HUES6 (cell line): ENCODE measurements around the gene ZSWIM3.
"Not testable (repeated sequence)": the region's sequence is repeated elsewhere in the genome, so short reads cannot be mapped to it uniquely, and the experiment has no call there.

Experiments used
- H3K27ac ChIP-seq: 2 replicates; pipeline ENCODE4 v1.7.0; 2013; ENCODE audit warnings: low read depth, mild to moderate bottlenecking, low read length, inconsistent platforms
- H3K27me3 ChIP-seq: 2 replicates; pipeline ENCODE4 v1.6.1; 2013; ENCODE audit warnings: low read length; ENCODE audit not compliant: control insufficient read depth, insufficient read depth
- H3K36me3 ChIP-seq: 2 replicates; pipeline ENCODE4 v1.6.1; 2013; ENCODE audit warnings: low read length; ENCODE audit not compliant: control insufficient read depth, insufficient read depth
- H3K4me1 ChIP-seq: 2 replicates; pipeline ENCODE4 v1.6.1; 2013; ENCODE audit warnings: low read length; ENCODE audit not compliant: control insufficient read depth, insufficient read depth
- H3K4me3 ChIP-seq: 2 replicates; pipeline ENCODE4 v1.5.1; 2013; ENCODE audit warnings: low read depth, low read length
- H3K9ac ChIP-seq: one replicate; pipeline ENCODE4 v1.6.1; 2013; ENCODE audit warnings: mild to moderate bottlenecking, low read length
- H3K9me3 ChIP-seq: 2 replicates; pipeline ENCODE4 v1.6.1; 2013; ENCODE audit warnings: low read depth, low read length; ENCODE audit not compliant: control insufficient read depth, insufficient read depth

The ZSWIM3 gene

DNA sequence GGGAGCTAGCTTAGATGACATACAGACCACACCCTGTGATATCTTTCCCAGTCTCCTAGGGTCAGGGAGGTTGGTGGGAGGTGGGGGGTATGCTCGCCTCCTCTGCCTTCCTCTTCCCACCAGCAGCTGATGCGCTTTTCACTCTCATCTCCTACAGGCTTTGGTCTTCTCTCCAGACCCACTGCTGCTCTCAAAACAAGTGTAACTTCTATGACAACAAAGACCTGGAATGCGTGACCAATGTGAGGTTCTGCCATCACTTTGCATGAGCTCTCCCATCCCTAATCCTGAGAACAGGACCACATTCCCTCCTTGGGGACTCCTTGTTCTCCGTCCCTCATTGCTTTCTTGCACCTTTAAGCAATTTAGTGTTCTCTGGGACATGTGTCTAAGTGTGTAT lies 36.4 kb downstream of the ZSWIM3 start:
- Histone ChIP-seq H3K9ac (no peak overlapping the region), H3K4me1 (no peaks in the 10 kb centered on the region), H3K27me3 (no peaks in the 10 kb centered on the region), H3K4me3 (no peak overlapping the region), H3K9me3 (no peaks in the 10 kb centered on the region), H3K36me3 (peaks cover 46% of the 10 kb centered on the region), H3K27ac (no peak overlapping the region)

DNA sequence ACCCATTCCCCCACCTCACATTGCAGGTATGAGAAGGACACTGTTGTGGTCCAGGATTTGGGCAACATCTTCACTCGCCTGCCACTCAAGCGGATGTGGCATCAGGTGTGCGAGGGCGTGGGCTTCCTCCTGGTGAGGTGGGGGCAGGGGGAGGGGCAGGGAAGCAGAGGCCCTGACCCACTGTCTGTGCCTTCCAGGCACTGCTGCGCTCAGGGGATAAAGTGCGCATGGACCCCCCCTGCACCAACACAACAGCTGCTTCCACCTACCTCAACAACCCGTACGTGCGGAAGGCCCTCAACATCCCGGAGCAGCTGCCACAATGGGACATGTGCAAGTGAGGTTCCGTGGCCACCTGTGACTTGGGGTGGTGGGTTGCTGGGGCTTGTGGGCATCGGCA lies 37.4 kb downstream of the ZSWIM3 start:
- H3K27me3 ChIP-seq, result no peaks in the 10 kb centered on the region
- H3K36me3 ChIP-seq, result peaks cover 54% of the 10 kb centered on the region

DNA sequence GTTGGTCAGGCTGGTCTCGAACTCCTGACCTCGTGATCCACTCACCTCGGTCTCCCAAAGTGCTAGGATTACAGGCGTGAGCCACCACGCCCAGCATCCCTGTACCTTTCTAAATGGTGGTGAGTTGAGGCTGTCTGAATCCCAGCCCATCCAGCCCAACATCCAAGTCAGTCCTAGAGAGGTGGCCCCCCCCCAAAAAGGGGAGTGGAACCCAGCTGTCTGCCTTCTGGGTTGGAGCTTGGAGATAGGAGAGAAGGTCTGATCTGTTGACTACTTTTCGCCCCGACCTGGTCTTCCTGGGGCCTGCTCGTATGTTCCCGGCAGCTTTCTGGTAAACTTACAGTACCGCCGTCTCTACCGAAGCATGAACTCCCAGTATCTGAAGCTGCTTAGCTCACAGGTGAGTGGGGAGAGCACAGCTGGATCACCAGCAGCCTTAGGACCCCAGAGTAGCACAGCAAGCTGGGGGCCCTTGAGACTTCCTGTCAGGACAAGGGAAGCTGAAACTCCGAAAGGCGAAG lies 39.3 kb downstream of the ZSWIM3 start:
- peaks cover 69% of the 10 kb centered on the region for H3K36me3 ChIP-seq
- H3K9me3 ChIP-seq, result no peaks in the 10 kb centered on the region
- H3K4me3 ChIP-seq, result no peak overlapping the region

More for the DNA sequence above, 37.4 kb downstream of the ZSWIM3 start:
- H3K9me3 ChIP-seq, result no peaks in the 10 kb centered on the region
- no peak overlapping the region for H3K27ac ChIP-seq
- H3K4me3 ChIP-seq, result no peak overlapping the region
- H3K4me1 ChIP-seq, result no peaks in the 10 kb centered on the region
- H3K9ac ChIP-seq, result no peak overlapping the region

DNA sequence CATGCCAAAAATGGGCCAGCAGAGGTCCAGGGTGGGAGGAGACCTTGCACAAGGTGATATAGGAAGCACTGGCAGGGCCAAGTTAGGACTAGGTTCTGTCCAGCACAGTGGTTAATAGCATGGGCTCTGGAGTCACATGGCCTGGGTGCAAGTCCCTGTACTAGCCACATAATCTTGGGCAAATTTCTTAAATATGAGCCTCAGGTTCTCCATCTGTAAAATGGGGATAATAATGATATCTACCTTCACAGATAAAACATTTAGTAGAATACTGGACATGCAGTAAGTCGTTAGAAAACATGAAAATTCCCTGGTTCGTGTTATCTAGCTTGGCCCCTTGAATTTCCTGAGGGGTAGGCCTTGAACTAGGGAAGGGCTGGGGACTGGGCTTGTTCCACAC lies 39.9 kb downstream of the ZSWIM3 start:
- Histone ChIP-seq H3K9ac (no peak overlapping the region), H3K27ac (no peak overlapping the region), H3K36me3 (peaks cover 75% of the 10 kb centered on the region)

More for the DNA sequence above, 39.3 kb downstream of the ZSWIM3 start:
- Histone ChIP-seq H3K4me1 (no peaks in the 10 kb centered on the region), H3K27me3 (no peaks in the 10 kb centered on the region), H3K9ac (no peak overlapping the region), H3K27ac (no peak overlapping the region)

DNA sequence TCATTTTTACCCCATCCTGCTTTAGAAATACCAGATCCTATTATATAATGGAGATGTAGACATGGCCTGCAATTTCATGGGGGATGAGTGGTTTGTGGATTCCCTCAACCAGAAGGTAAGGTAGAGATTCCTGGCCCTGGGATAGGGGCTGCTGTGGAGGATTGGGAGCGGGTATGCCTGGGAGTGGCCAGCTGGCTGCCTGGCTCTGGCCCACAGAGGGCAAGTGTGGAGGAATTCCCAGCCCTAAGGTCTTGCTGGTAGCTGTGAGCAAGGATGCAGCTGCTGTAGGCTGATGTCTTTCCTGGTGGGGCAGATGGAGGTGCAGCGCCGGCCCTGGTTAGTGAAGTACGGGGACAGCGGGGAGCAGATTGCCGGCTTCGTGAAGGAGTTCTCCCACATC lies 40.3 kb downstream of the ZSWIM3 start:
- H3K36me3 ChIP-seq, result peaks cover 77% of the 10 kb centered on the region
- no peak overlapping the region for H3K4me3 ChIP-seq
- no peaks in the 10 kb centered on the region for H3K27me3 ChIP-seq
- H3K9me3 ChIP-seq, result no peaks in the 10 kb centered on the region
- H3K9ac ChIP-seq, result no peak overlapping the region
- H3K27ac ChIP-seq, result no peak overlapping the region
- no peaks in the 10 kb centered on the region for H3K4me1 ChIP-seq

More for the DNA sequence above, 39.9 kb downstream of the ZSWIM3 start:
- no peak overlapping the region for H3K4me3 ChIP-seq
- no peaks in the 10 kb centered on the region for H3K4me1 ChIP-seq
- no peaks in the 10 kb centered on the region for H3K9me3 ChIP-seq
- H3K27me3 ChIP-seq, result no peaks in the 10 kb centered on the region

DNA sequence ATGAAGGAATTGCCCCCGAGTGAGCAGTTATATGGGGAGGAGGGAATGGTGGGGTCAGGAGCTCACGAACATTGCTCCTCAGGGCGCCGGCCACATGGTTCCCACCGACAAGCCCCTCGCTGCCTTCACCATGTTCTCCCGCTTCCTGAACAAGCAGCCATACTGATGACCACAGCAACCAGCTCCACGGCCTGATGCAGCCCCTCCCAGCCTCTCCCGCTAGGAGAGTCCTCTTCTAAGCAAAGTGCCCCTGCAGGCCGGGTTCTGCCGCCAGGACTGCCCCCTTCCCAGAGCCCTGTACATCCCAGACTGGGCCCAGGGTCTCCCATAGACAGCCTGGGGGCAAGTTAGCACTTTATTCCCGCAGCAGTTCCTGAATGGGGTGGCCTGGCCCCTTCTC lies 40.9 kb downstream of the ZSWIM3 start:
- no peaks in the 10 kb centered on the region for H3K9me3 ChIP-seq
- no peaks in the 10 kb centered on the region for H3K4me1 ChIP-seq
- H3K4me3 ChIP-seq, result no peak overlapping the region
- no peaks in the 10 kb centered on the region for H3K27me3 ChIP-seq
- H3K27ac ChIP-seq, result no peak overlapping the region
- H3K36me3 ChIP-seq, result peaks cover 77% of the 10 kb centered on the region
- H3K9ac ChIP-seq, result no peak overlapping the region

DNA sequence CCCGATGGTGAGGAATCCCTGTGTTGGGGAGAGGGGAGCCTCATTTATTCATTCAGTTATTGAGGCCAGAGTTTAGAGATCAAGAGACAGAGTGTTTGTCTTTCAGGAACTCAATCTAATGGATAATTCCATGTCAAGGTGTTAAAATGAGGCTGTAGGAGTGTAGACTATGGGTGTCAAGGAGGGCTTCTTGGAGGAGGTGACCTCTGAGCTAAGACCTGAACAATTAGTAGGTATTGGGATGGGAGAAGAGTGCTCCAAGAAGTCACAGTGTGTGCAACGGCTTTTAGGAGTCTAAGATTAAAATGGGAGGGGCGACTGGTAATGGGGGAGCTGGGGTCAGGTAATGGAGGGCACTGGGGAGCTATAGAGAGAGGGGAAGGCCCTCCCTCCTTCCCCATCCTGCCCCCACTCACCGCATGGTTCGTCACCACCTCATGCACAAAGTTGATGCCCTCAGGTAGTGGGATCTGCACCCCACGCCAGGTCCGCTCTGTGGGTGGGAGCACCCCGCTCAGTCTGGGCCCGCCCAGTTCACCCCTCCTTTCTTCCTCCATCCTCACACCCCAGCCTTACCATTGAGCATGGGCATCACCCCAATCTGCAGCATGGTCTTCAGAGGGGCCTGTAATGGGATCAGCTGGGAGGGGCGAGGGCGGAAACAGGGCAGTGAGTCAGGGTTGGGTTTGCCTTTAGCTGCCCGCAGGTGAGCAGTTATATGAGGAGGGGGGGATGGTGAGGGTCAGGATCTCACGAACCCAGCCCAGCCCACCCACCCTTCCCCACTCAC lies 41.8 kb downstream of the ZSWIM3 start:
- Histone ChIP-seq H3K36me3 (peaks cover 80% of the 10 kb centered on the region), H3K4me1 (no peaks in the 10 kb centered on the region), H3K27me3 (no peaks in the 10 kb centered on the region), H3K27ac (no peak overlapping the region), H3K9me3 (no peaks in the 10 kb centered on the region), H3K4me3 (no peak overlapping the region), H3K9ac (no peak overlapping the region)

DNA sequence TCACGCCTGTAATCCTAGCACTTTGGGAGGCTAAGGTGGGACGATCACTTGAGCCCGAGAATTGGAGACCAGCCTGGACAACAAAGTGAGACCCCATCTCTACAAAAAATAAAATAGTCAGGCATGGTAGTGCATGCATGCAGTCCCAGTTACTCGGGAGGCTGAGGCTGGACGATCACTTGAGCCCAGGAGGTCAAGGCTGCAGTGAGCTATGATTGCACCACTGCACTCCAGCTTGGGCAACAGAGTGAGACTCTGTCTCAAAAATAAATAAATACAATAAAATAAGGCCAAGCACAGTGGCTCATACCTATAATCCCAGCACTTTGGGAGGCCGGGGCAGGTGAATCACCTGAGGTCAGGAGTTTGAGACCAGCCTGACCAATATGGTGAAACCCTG lies 43.9 kb downstream of the ZSWIM3 start:
- H3K27me3 ChIP-seq, H3K27ac ChIP-seq, H3K4me3 ChIP-seq, H3K9me3 ChIP-seq, H3K4me1 ChIP-seq, H3K9ac ChIP-seq: not testable (repeated sequence)
- peaks cover 92% of the 10 kb centered on the region for H3K36me3 ChIP-seq

DNA sequence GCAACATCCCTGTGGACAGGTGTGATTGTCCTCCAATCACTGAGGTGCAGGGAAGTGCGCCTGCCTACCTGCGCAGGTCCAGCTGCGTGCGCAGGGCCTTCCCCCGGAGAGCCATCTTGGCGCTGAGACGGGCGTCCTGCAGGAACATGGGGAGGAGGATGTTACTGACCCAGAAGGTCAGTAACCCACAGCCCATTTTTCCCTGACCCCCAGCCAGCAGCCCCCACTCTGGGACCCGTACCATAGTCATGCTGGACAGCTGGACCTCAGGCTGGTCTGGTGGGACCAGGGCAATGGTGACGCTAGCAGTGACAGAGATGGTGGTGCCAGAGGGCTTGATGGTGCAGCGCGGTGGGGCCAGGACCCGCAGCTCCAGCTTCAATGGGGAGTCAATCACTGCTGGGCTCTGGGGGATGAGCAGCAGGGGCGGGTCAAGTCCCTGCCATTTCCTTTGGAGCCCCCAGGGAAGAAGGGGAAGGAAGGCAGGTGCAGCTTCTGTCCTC lies 44.8 kb downstream of the ZSWIM3 start:
- H3K4me3 ChIP-seq, result no peak overlapping the region
- H3K9ac ChIP-seq, result no peak overlapping the region
- peaks cover 89% of the 10 kb centered on the region for H3K36me3 ChIP-seq
- H3K27ac ChIP-seq, result no peak overlapping the region
- no peaks in the 10 kb centered on the region for H3K9me3 ChIP-seq
- no peaks in the 10 kb centered on the region for H3K4me1 ChIP-seq
- H3K27me3 ChIP-seq, result no peaks in the 10 kb centered on the region

DNA sequence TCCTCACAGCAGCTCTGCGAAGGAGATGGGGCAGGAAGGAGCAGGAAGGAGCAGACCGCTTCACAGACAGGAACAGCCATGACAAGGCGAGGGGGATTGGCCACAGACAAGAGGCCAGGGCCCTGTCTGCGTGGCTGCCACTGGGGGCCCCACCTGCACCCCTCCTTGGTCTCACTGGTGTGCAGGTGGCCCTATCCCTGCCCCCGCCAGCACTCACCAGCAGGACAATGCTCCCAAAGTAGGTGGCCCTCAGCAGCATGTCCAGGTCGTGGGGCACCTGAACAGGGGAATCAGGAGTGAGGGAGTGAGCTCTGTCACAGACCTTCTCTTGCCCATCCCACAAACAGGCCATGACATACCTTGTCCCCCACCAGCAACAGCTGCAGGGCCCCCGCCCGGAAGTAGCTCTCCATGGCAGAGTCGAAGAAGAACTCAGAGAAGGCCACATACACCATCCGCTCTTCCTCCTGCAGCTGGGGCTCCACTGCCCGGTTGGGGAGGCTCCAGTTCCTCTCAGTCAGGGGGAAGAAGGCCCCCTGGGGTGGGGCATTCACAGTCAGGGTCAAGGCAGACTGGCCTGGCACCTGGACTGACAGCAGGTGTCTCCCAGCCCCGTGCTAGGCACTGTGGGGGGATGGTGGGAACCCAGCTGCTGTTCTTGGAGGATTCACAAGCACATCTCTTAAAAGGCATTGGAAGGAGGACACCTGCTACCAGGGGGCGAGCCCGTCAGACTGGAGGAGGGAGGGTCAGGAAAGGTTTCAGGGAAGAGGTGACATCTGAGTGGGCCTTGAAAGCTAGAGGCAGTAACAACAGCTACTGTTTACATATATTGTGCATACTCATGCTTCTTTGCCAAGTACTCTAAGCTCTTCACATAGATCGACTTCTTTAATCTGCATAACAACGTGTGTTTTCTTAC lies 47.4 kb downstream of the ZSWIM3 start:
- no peak overlapping the region for H3K9ac ChIP-seq

More for the DNA sequence above, 47.4 kb downstream of the ZSWIM3 start:
- Histone ChIP-seq H3K4me1 (no peaks in the 10 kb centered on the region), H3K36me3 (peaks cover 84% of the 10 kb centered on the region), H3K27me3 (no peaks in the 10 kb centered on the region), H3K9me3 (no peaks in the 10 kb centered on the region), H3K4me3 (no peak overlapping the region), H3K27ac (no peak overlapping the region)
